ENCODE results near the gene SYCP2.

DNA sequence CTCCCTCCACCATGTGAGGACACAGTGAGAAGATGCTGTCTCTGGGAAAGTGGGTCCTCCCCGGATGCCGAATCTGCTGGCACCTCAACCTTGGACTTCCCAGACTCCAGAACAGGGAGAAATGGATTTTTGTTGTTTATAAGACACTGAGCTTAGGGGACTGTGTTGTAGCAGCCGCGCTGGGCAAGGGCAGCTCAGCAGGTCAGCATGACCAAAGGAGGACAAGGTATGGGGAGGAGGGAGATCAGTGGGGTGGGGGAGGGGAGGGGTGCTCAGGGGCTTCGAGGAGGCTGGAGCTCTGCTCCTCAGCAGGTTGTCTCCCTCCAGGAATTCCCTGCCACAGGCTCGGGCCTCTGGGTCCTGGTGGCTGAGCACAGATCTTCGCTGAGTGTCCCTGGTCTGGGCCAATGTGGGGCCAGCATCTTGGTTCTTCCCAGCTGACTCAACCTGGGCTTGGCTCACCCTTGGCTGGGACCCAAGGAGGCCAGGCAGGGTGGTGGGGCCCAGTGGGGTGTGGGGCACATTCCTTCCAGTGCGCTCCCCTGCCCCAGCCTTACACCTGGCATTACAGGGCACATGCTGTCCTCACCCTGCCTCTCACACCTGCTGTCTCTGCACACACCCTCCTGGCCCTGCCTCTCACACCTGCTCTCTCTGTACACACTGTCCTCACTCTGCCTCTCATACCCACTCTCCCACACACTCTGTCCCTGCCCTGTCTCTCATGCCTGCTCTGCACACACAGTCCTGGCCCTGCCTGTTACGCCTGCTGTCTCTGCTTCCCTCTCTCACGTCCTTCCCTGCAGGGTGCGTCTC lies 107.3 kb downstream of the SYCP2 start:
- TF ChIP-seq, protein P1, sequence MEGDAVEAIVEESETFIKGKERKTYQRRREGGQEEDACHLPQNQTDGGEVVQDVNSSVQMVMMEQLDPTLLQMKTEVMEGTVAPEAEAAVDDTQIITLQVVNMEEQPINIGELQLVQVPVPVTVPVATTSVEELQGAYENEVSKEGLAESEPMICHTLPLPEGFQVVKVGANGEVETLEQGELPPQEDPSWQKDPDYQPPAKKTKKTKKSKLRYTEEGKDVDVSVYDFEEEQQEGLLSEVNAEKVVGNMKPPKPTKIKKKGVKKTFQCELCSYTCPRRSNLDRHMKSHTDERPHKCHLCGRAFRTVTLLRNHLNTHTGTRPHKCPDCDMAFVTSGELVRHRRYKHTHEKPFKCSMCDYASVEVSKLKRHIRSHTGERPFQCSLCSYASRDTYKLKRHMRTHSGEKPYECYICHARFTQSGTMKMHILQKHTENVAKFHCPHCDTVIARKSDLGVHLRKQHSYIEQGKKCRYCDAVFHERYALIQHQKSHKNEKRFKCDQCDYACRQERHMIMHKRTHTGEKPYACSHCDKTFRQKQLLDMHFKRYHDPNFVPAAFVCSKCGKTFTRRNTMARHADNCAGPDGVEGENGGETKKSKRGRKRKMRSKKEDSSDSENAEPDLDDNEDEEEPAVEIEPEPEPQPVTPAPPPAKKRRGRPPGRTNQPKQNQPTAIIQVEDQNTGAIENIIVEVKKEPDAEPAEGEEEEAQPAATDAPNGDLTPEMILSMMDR (IDR thresholded peaks at IDR 0.05): no peak
- TF ChIP-seq EP300 (IDR thresholded peaks at IDR 0.05) (no peak), POLR2A (IDR thresholded peaks at IDR 0.05) (no peak)
